Common myeloid progenitor, CD34-positive (primary cell): ENCODE measurements around the gene DIDO1.

Experiments used
- CTCF ChIA-PET: fragments of 350-600 bp; sonication (Branson Sonifier 250); formaldehyde crosslinking; loops from one replicate; lab custom pipeline; 2021; ENCODE audit warnings: antibody characterized with exemption; lab: Charles Lee
- POLR2A ChIA-PET: fragments of 350-600 bp; sonication (Branson Sonifier 250); formaldehyde crosslinking; loops from one replicate; lab custom pipeline; 2021; ENCODE audit warnings: antibody characterized with exemption; lab: Charles Lee
- DNase-seq, 3 donors: peaks; one replicate each; pipeline versions ENCODE4 v3.0.0 to v3.0.0-alpha.2; 2013
- H3K27ac ChIP-seq, 2 experiments: 1 replicate in 1 of 2; 2 replicates in 1 of 2; pipeline ENCODE4 v1.7.0; 2013; ENCODE audit warnings: inconsistent platforms in 2 of 2, low read length in 2 of 2, mild to moderate bottlenecking in 2 of 2, low read depth in 1 of 2, moderate library complexity in 1 of 2; ENCODE audit not compliant: severe bottlenecking in 2 of 2, insufficient read depth in 1 of 2, poor library complexity in 1 of 2
- H3K27me3 ChIP-seq, 5 experiments: replicated peaks in 2 of 5; 1 replicate in 3 of 5; 2 replicates in 2 of 5; pipeline versions ENCODE4 v1.6.1 to v1.7.0; 2013; ENCODE audit warnings: low read length in 4 of 5, mild to moderate bottlenecking in 2 of 5, moderate library complexity in 2 of 5, inconsistent platforms in 1 of 5; ENCODE audit not compliant: insufficient read depth in 5 of 5, control insufficient read depth in 4 of 5
- H3K36me3 ChIP-seq, 4 experiments: 1 replicate in 2 of 4; 2 replicates in 2 of 4; pipeline versions ENCODE4 v1.6.1 to v1.7.0; 2013; ENCODE audit warnings: low read length in 3 of 4, control low read depth in 1 of 4, mild to moderate bottlenecking in 1 of 4; ENCODE audit not compliant: control insufficient read depth in 4 of 4, insufficient read depth in 4 of 4
- H3K4me1 ChIP-seq, 4 experiments: 1 replicate in 3 of 4; 2 replicates in 1 of 4; pipeline versions ENCODE4 v1.6.1 to v1.7.1; 2013; ENCODE audit warnings: low read length in 3 of 4, mild to moderate bottlenecking in 3 of 4, control low read depth in 1 of 4, inconsistent platforms in 1 of 4, moderate library complexity in 1 of 4; ENCODE audit not compliant: control insufficient read depth in 4 of 4, insufficient read depth in 4 of 4; ENCODE audit errors: control extremely low read depth in 1 of 4
- H3K4me3 ChIP-seq, 7 experiments: 1 replicate in 4 of 7; 2 replicates in 3 of 7; pipeline versions ENCODE4 v1.5.1 to v1.7.0; 2013; ENCODE audit warnings: mild to moderate bottlenecking in 7 of 7, low read length in 6 of 7, moderate library complexity in 6 of 7, inconsistent platforms in 2 of 7, low read depth in 2 of 7, control low read depth in 1 of 7; ENCODE audit not compliant: insufficient read depth in 4 of 7, control insufficient read depth in 1 of 7; ENCODE audit errors: extremely low read depth in 1 of 7
- H3K9me3 ChIP-seq, 5 experiments: 1 replicate in 4 of 5; 2 replicates in 1 of 5; pipeline versions ENCODE4 v1.6.1 to v1.7.1; 2013; ENCODE audit warnings: low read length in 4 of 5, mild to moderate bottlenecking in 2 of 5, inconsistent platforms in 1 of 5, low read depth in 1 of 5, moderate library complexity in 1 of 5; ENCODE audit not compliant: control insufficient read depth in 4 of 5, insufficient read depth in 2 of 5; ENCODE audit errors: control extremely low read depth in 1 of 5
- WGBS: methylation state at CpG from one replicate; pipeline ENCODE4 v1.1.5; 2013; ENCODE audit not compliant: insufficient coverage; 5-methylcytosine and 5-hydroxymethylcytosine counted together

Gene DIDO1

DNA sequence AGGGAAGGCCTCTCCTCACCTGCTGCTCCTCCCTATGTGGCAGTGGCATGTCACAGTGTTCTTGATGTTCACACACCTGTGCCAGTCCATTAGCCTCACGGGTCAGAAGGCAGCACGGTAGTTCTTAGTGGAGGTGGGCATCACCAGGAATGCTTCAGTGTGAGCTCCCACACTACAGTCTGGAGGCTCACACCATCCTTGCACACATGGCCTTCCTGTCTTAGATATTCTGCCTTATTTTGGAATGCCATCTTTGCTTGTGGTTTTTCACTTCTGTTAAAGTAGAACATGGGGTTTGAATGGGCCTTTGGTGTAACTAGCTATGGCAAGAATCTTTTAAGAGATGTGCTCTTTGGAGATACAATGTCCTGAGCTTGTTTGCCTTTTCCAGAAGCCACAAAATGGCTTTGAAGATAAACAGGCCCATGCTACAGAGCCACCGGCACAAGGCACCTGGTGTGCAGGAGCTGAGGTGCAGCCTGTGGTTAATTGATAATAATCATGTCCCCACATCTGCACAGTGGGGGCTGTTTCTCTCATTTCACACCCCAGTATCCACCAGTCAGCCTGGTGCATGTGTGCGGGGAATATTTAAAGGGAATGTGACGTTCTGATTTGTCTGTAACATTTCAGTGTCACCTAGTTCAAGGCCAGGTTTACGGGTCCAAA, 23.0 kb upstream of the DIDO1 start:
- Histone ChIP-seq H3K4me3 (no peak overlapping the region), H3K4me1 (peaks cover 2 to 29% (median 26%) of the 10 kb centered on the region in 4 experiments), H3K27me3 (no peaks in the 10 kb centered on the region), H3K9me3 (peaks cover 0 to 9% (median 4%) of the 10 kb centered on the region in 5 experiments), H3K36me3 (peaks cover 12 to 63% (median 54%) of the 10 kb centered on the region in 4 experiments), H3K27ac (no peak overlapping the region)
- 100% methylated on average over 3 of the region's 6 CpGs for WGBS
- ChIA-PET CTCF (interaction anchor here (0.8 to 2.1 kb wide), 11 partner anchors 15 to 62 kb away, joined by 3 to 6 read pairs (median 4); partner anchors contain the start of genes BHLHE23 and DIDO1), POLR2A (interaction anchor here (1.7 kb wide), 1 partner anchor 12 kb away, joined by 5 read pairs; the partner anchor contains the start of gene GID8)
- no peak for DNase-seq

DNA sequence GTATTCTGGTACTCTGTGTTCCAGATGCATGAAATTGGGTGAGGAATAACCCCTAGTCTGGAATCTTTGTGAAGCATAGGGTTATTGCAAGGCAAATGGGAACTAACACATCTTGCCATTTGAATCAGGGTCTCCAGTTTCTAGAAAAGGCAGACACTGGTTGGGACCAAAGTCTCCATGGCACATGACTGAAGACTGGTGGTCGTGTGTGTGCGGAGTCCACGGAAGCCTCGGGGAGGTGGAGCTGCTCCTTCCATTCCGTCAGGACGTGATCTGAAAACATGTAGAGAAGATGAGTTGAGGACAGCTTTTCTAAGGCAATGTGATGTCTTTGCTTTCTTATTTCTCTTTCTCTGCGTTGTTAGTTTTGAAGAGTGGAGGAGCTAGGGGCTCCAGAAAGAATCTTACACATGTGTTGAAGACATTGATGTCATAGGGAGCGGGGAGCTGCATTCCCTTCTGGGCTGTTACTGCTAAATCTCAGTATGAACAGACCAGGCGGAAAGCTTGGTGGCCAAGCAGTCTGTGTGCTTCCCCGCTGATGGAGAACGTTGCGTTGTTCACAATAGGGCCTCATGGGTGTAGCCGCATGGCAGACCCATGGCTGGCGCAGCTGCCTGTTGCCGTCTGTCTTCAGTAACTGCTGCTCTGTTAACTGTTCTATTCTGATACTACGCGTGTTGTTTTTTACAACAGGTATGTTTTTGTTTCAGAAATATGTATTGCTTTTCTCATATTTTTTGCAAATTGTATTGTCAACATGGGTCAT, 21.4 kb upstream of the DIDO1 start:
- Histone ChIP-seq H3K27me3 (no peaks in the 10 kb centered on the region), H3K4me3 (no peak overlapping the region), H3K36me3 (peaks cover 20 to 78% (median 68%) of the 10 kb centered on the region in 4 experiments), H3K4me1 (peaks cover 2 to 15% (median 13%) of the 10 kb centered on the region in 4 experiments), H3K27ac (no peak overlapping the region), H3K9me3 (peaks cover 0 to 9% (median 4%) of the 10 kb centered on the region in 5 experiments)
- no peak for DNase-seq
- CTCF ChIA-PET: interaction anchor here (0.8 to 1.7 kb wide), 5 partner anchors 13 to 41 kb away, joined by 3 to 5 read pairs (median 4); partner anchors contain the start of gene DIDO1
- WGBS: over 99% methylated on average over 16 of the region's 17 CpGs
- POLR2A ChIA-PET: interaction anchor here (1.7 kb wide), 1 partner anchor 10 kb away, joined by 5 read pairs; the partner anchor contains the start of gene GID8

DNA sequence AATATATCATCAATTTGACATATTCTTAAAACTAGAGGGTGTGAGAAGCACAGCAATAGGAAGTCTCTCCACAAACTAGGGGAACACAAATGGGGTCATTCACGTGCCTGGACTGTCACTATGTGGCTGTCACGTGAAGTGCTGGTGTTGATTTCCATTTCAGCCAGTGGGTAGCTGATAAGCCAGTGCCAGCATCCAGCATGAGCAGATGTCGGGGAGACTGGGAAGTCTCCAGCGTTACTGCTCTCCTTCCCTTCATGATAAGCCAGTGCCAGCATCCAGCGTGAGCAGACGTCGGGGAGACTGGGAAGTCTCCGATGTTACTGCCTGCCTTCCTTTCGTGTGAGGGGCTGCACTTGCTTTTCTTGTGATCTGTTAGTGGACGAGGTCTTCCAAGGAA, 20.6 kb upstream of the DIDO1 start:
- Histone ChIP-seq H3K4me3 (no peak overlapping the region), H3K36me3 (peaks cover 22 to 83% (median 74%) of the 10 kb centered on the region in 4 experiments), H3K27me3 (no peaks in the 10 kb centered on the region), H3K9me3 (peaks cover 0 to 9% (median 4%) of the 10 kb centered on the region in 5 experiments), H3K4me1 (peaks cover 0 to 9% (median 6%) of the 10 kb centered on the region in 4 experiments), H3K27ac (no peak overlapping the region)
- WGBS: 97% methylated on average over 10 of the region's 10 CpGs
- DNase-seq: no peak
- ChIA-PET CTCF (no interaction called here), POLR2A (interaction anchor here (0.7 kb wide), 1 partner anchor 420 kb away, joined by 4 read pairs; no protein-coding TSS in a partner anchor)

DNA sequence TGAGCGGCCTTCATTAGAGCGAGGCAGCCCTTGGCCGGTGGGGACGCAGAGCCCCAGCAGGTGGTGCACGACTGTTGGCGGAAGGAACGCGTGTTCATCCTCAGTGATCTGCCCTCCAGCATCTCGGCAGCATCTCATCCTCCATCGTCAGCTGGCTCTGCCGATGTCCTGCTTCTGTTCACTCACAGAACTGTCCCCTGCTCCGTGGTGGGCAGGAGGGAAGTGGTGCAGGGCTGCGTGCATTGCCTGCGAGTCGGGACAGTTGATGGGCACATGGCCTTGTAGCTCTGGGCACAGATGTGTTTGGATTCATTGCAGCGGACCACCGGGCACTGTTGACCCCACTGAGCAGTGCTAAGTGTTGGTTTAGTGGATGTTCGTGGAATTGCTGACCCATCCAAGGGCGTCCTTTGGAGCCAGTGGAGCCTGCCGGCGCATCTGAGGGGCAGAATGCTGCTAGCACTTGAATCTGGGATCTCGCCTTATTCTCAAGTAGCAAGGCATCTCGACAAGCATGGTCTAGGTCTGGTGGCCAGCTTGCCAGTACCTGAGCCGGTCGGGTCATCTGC, 19.6 kb upstream of the DIDO1 start:
- Histone ChIP-seq H3K27ac (no peak overlapping the region), H3K4me1 (peaks cover 0 to under 1% (median 0%) of the 10 kb centered on the region in 4 experiments), H3K4me3 (no peak overlapping the region), H3K36me3 (peaks cover 28 to 90% (median 81%) of the 10 kb centered on the region in 4 experiments), H3K9me3 (peaks cover 0 to 9% (median 4%) of the 10 kb centered on the region in 5 experiments), H3K27me3 (no peaks in the 10 kb centered on the region)
- DNase-seq: no peak
- ChIA-PET CTCF (interaction anchor here (2.3 kb wide), 1 partner anchor 11 kb away, joined by 6 read pairs; no protein-coding TSS in a partner anchor), POLR2A (no interaction called here)
- 96% methylated on average over 25 of the region's 25 CpGs for WGBS

DNA sequence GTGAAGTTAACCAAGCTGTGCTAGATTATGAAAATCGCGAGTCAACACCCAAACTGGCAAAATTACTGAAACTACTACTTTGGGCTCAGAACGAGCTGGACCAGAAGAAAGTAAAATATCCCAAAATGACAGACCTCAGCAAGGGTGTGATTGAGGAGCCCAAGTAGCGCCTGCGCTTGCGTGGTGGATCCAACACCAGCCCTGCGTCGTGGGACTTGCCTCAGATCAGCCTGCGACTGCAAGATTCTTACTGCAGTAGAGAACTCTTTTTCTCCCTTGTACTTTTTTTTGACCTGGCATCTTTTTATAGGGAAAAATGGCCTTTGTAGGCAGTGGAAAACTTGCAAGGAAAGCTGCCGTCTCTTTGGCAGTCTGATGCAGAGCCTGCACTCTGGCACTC, 18.4 kb upstream of the DIDO1 start:
- DNase-seq: no peak
- POLR2A ChIA-PET: no interaction called here
- H3K4me3 ChIP-seq: no peak overlapping the region
- H3K4me1 ChIP-seq: peaks cover 0 to 4% (median 2%) of the 10 kb centered on the region in 4 experiments
- peaks cover 29 to 87% (median 76%) of the 10 kb centered on the region in 4 experiments for H3K36me3 ChIP-seq
- no peak overlapping the region for H3K27ac ChIP-seq
- CTCF ChIA-PET: interaction anchor here (2.3 kb wide), 1 partner anchor 10 kb away, joined by 6 read pairs; no protein-coding TSS in a partner anchor
- no peaks in the 10 kb centered on the region for H3K27me3 ChIP-seq
- 95% methylated on average over 10 of the region's 10 CpGs for WGBS
- peaks cover 0 to 8% (median 4%) of the 10 kb centered on the region in 5 experiments for H3K9me3 ChIP-seq

DNA sequence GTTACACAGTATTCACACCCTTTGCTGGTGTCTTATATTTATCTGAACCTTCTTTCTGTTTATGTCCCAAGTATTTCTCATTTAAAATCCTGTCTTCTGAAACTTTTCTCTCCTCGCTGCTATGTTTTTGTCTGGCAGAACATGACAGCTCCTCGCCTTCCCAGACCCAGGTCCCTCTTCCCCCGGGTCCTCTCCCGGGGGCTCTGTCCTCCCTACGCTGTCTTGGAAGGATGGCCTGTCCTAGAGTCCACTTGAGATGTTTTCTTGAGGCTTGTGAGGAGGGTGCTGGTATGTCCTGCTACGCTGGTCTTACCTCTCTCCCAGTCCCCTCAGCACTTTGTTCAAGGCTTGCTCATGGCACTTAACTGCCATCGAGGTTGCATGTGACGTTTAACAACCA, 17.9 kb upstream of the DIDO1 start:
- CTCF ChIA-PET: interaction anchor here (1.3 to 2.3 kb wide), 3 partner anchors 9 to 28 kb away, joined by 4 to 6 read pairs (median 5); no protein-coding TSS in a partner anchor

More for the DNA sequence above, 17.9 kb upstream of the DIDO1 start:
- H3K27me3 ChIP-seq: no peaks in the 10 kb centered on the region
- H3K4me3 ChIP-seq: no peak overlapping the region
- POLR2A ChIA-PET: no interaction called here
- peaks cover 0 to 10% (median 7%) of the 10 kb centered on the region in 4 experiments for H3K4me1 ChIP-seq
- peaks cover 0 to 5% (median 4%) of the 10 kb centered on the region in 5 experiments for H3K9me3 ChIP-seq
- WGBS: 98% methylated on average over 5 of the region's 8 CpGs
- H3K27ac ChIP-seq: no peak overlapping the region
- H3K36me3 ChIP-seq: peaks cover 29 to 82% (median 71%) of the 10 kb centered on the region in 4 experiments
- DNase-seq: no peak
